MG63 (cell line): ENCODE results near the gene PER2. TPM values are rescaled to one million over a fixed set of nuclear protein-coding genes. Genes with fewer than 3 reads are reported as not detected.
A peak's percentile ranks its signal among the peaks of the same experiment; 100 is the strongest.

Experiments used
- DNase-seq: peaks from one replicate; pipeline ENCODE4 v3.0.0-alpha.2; 2020
- H3K27me3 ChIP-seq: fragments of 250-450 bp; sonication (Bioruptor Pico); 2 replicates; pipeline ENCODE4 v1.5.1; 2020; ENCODE audit warnings: mild to moderate bottlenecking, moderate library complexity
- H3K36me3 ChIP-seq: fragments of 250-450 bp; sonication (Bioruptor Pico); 2 replicates; pipeline ENCODE4 v1.5.1; 2020; ENCODE audit warnings: mild to moderate bottlenecking, moderate library complexity
- H3K4me3 ChIP-seq: fragments of 250-450 bp; sonication (Bioruptor Pico); 2 replicates; pipeline ENCODE4 v1.5.1; 2020; ENCODE audit warnings: mild to moderate bottlenecking, moderate library complexity
- H3K9me3 ChIP-seq: fragments of 250-450 bp; sonication (Bioruptor Pico); 2 replicates; pipeline ENCODE4 v1.5.1; 2020; ENCODE audit warnings: mild to moderate bottlenecking, moderate library complexity
- total RNA-seq: library from RNA; depleted of rRNA; stranded (reverse); fragments of >200 nt; shearing (Covaris generic); gene quantifications from 2 replicates; pipeline ENCODE4 v1.2.3, GENCODE V29; 2014; ENCODE audit warnings: low replicate concordance

Gene PER2
- total RNA-seq, 1 experiment from 2014 or later = 0.72 TPM

GRCh38 chr2:238262496-238263122 is 25.8 kb downstream of the PER2 start:
- DNase-seq = no peak
- Histone ChIP-seq H3K9me3 (no peaks in the 10 kb centered on the region), H3K36me3 (no peaks in the 10 kb centered on the region)

DNA sequence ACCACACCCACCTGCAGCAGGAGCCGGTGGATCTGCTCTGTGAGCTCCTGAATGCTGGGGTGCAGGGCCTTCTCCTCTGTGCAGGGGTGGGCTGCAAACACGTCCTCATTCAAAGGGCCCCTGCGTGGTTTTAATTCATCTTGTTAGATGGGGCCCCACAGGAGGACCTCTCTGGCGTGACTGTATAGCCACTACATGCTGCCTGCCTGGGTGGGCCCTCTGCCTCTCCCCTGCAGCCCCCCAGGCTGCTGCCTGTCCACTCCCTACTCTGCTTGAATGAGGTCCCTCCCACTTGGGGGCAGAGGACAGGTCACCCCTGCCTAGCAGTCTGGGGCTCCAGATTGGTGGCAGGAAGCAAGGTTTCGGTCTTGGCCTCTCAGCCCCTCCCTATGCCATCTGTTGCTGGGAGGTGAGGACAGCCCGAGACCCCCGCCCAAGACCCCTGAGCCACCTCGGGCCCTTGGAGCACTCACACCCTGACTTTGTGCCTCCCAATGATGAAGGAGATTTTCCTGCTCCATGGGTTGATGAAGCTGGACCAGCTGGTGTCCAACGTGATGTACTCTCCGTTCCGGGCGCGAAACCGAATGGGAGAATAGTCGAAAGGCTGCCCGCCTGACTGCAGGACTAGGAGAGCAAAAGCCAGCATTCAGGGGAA is 26.6 kb downstream of the PER2 start:
- Histone ChIP-seq H3K36me3 (no peaks in the 10 kb centered on the region), H3K9me3 (no peaks in the 10 kb centered on the region), H3K27me3 (no peaks in the 10 kb centered on the region), H3K4me3 (no peak overlapping the region)
- no peak for DNase-seq

More at GRCh38 chr2:238262496-238263122, 25.8 kb downstream of the PER2 start:
- H3K4me3 ChIP-seq = no peak overlapping the region
- H3K27me3 ChIP-seq = no peaks in the 10 kb centered on the region

- Histone ChIP-seq H3K27me3 (no peaks in the 10 kb centered on the region), H3K36me3 (no peaks in the 10 kb centered on the region), H3K9me3 (no peaks in the 10 kb centered on the region), H3K4me3 (no peak overlapping the region)
- DNase-seq = no peak
These were observed 27.5 kb downstream of the PER2 start for GRCh38 chr2:238260883-238261282.

- no peaks in the 10 kb centered on the region for H3K9me3 ChIP-seq
- H3K27me3 ChIP-seq = no peaks in the 10 kb centered on the region
- peaks cover 2% of the 10 kb centered on the region; the same call in 1 of the 2 replicates for H3K36me3 ChIP-seq
- DNase-seq = no peak
- no peak overlapping the region for H3K4me3 ChIP-seq
These were observed 29.1 kb downstream of the PER2 start for GRCh38 chr2:238259061-238260020.

GRCh38 chr2:238257786-238258700 is 30.4 kb downstream of the PER2 start:
- Histone ChIP-seq H3K36me3 (peaks cover 2% of the 10 kb centered on the region; the same call in 1 of the 2 replicates), H3K4me3 (no peak overlapping the region), H3K9me3 (no peaks in the 10 kb centered on the region), H3K27me3 (no peaks in the 10 kb centered on the region)
- DNase-seq = no peak

- H3K27me3 ChIP-seq = no peaks in the 10 kb centered on the region
- H3K4me3 ChIP-seq = no peak overlapping the region
- H3K9me3 ChIP-seq = no peaks in the 10 kb centered on the region
- DNase-seq = peak; percentile 77
- peaks cover 2% of the 10 kb centered on the region; the same call in 1 of the 2 replicates for H3K36me3 ChIP-seq
These were observed 31.8 kb downstream of the PER2 start for GRCh38 chr2:238256594-238257104.

DNA sequence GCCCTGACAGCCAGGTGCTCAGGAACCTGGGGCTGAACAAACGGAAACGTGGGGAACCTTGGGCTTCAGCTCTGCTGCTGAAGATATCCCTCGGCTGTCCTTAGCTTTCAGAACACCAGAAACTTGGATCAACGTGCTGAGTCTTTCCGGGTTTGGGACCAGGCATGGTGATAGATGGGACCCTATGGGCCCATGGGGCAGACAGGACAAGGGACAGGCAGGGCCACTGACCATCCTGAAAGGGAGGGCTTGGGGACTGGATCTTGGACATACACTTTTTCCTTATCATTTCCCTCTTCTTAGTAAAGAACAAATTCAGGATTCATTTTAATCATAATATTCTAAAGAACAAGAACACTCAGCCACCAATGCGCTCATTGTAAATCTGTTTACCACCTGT is 32.3 kb downstream of the PER2 start:
- Histone ChIP-seq H3K27me3 (no peaks in the 10 kb centered on the region), H3K4me3 (no peak overlapping the region), H3K36me3 (peaks cover 4% of the 10 kb centered on the region), H3K9me3 (no peaks in the 10 kb centered on the region)
- no peak for DNase-seq

GRCh38 chr2:238255636-238256035 is 32.8 kb downstream of the PER2 start:
- no peaks in the 10 kb centered on the region for H3K9me3 ChIP-seq
- peaks cover 4% of the 10 kb centered on the region for H3K36me3 ChIP-seq
- H3K27me3 ChIP-seq = no peaks in the 10 kb centered on the region
- DNase-seq = no peak
- no peak overlapping the region for H3K4me3 ChIP-seq

DNA sequence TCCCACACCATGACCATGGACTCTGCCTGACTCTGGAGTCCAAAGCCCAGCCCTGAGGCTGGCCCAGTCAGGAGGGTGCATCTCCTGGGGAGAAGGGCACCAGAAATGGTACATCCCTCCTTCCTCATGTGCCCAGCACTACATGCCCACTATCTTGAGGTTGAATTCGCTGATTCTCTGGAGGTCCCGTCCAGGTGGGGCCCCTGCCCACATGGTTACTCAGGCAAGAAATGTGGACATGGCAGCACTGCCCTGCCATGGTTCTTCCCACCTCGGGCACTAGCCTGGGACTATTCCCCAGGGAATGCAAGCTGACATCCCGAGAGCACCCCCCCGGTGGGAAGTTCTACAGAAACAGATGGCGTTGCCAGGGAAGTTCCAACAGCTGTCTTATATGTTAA is 33.3 kb downstream of the PER2 start:
- H3K4me3 ChIP-seq = no peak overlapping the region
- peaks cover 4% of the 10 kb centered on the region for H3K36me3 ChIP-seq
- H3K9me3 ChIP-seq = no peaks in the 10 kb centered on the region
- DNase-seq = no peak
- no peaks in the 10 kb centered on the region for H3K27me3 ChIP-seq

- no peaks in the 10 kb centered on the region for H3K9me3 ChIP-seq
- H3K27me3 ChIP-seq = no peaks in the 10 kb centered on the region
- peaks cover 4% of the 10 kb centered on the region for H3K36me3 ChIP-seq
- no peak overlapping the region for H3K4me3 ChIP-seq
- DNase-seq = no peak
These were observed 34.2 kb downstream of the PER2 start for GRCh38 chr2:238254095-238254723.

DNA sequence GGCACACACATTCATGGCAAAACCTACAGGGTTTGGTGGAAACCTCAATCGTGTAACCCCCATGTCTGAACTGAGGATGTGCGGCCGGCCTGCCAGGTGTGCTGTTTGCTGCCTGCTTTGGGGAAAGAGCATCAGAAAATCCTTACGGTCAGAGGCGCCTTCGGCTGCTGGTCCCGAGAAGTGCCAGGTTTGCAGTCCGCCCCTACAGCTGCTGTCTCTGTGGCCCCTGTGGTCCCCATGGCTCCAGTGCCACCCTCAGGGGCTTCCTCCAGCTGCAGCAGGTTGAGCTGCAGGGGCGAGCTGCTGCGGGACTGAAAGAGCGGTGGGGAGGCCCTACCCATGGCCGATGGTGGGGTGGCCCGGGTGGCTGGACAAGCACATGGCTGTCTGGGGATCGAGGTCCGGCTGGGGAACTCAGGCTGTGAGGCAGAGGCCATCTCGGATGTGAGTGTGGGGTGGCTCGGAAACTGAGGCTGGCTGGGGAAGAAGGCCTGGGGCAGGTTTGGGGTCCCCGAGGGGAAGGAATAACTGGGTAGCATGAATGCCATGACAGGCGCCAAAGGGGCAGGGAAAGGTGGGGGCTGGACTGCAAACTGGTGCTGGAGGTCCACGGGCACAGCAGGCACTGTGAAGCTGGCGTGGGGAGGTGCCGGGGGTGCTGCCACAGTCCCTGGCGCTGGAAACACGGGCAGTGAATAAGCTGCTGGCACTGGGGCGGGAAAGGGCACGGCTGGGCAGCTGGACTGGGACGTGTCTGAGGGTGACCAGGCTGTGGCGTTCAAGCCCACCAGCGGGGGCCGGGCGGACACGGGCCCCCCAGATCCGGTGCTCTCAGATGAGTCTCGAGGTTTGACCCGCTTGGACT is 35.4 kb downstream of the PER2 start:
- peaks cover 4% of the 10 kb centered on the region for H3K36me3 ChIP-seq
- H3K9me3 ChIP-seq = no peaks in the 10 kb centered on the region
- no peak for DNase-seq
- no peaks in the 10 kb centered on the region for H3K27me3 ChIP-seq
- no peak overlapping the region for H3K4me3 ChIP-seq

- Histone ChIP-seq H3K27me3 (no peaks in the 10 kb centered on the region), H3K4me3 (no peak overlapping the region), H3K36me3 (peaks cover 4% of the 10 kb centered on the region), H3K9me3 (no peaks in the 10 kb centered on the region)
- DNase-seq = no peak
These were observed 36.4 kb downstream of the PER2 start for GRCh38 chr2:238251986-238252385.

DNA sequence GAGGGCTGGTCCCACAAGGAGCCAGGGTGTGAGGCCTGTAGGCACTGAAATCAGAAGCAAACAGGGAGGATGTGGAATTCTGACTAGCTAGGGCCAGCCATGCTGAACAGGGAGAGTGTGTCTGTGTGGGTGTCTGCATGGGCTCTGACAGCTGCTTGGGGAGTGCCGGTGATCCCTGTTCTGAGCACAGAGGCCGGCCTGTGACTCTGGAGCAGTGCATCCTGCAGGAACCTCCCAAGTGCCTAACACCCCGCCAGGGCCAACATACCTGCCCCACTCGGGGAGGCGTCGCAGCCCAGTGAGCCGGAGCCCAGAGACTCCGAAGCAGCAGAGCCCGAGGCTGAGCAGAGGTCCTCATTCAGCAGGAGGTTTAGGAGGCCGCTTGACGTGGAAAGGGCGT is 37.1 kb downstream of the PER2 start:
- no peak overlapping the region for H3K4me3 ChIP-seq
- no peaks in the 10 kb centered on the region for H3K9me3 ChIP-seq
- DNase-seq = no peak
- peaks cover 4% of the 10 kb centered on the region for H3K36me3 ChIP-seq
- H3K27me3 ChIP-seq = no peaks in the 10 kb centered on the region

- Histone ChIP-seq H3K27me3 (no peaks in the 10 kb centered on the region), H3K9me3 (no peaks in the 10 kb centered on the region), H3K36me3 (peaks cover 4% of the 10 kb centered on the region), H3K4me3 (no peak overlapping the region)
- no peak for DNase-seq
These were observed 37.5 kb downstream of the PER2 start for GRCh38 chr2:238250896-238251295.
